Activated CD8-positive, alpha-beta memory T cell treated with anti-CD3 and anti-CD28 coated beads for 1 hour (primary cell): ENCODE data around the gene FBXO34.
"Not testable (repeated sequence)": the region's sequence is repeated elsewhere in the genome, so short reads cannot be mapped to it uniquely, and the experiment has no call there.

Experiments used
- DNase-seq, 2 donors: peaks; one replicate each; pipeline ENCODE4 v3.0.0-alpha.2; 2020; ENCODE audit warnings: low read depth in 1 of 2; ENCODE audit errors: extremely low read depth in 1 of 2

The FBXO34 gene

GRCh38 chr14:55381040-55381439 is 109.8 kb downstream of the FBXO34 start:
- no peak for DNase-seq

GRCh38 chr14:55381561-55381960 is 110.3 kb downstream of the FBXO34 start:
- DNase-seq = no peak

GRCh38 chr14:55382483-55382882 is 111.3 kb downstream of the FBXO34 start:
- DNase-seq = no peak

- DNase-seq = not testable (repeated sequence)
These were observed 111.8 kb downstream of the FBXO34 start for GRCh38 chr14:55383056-55383466.

- DNase-seq = no peak
These were observed 112.4 kb downstream of the FBXO34 start for GRCh38 chr14:55383541-55384140.

GRCh38 chr14:55384536-55384935 is 113.3 kb downstream of the FBXO34 start:
- no peak for DNase-seq

GRCh38 chr14:55386037-55386808 is 115.0 kb downstream of the FBXO34 start:
- no peak for DNase-seq

- DNase-seq = no peak
These were observed 115.9 kb downstream of the FBXO34 start for GRCh38 chr14:55387121-55387520.

GRCh38 chr14:55388160-55388559 is 116.9 kb downstream of the FBXO34 start:
- DNase-seq = no peak

GRCh38 chr14:55389330-55389729 is 118.1 kb downstream of the FBXO34 start:
- DNase-seq = no peak

GRCh38 chr14:55398679-55399078 is 127.5 kb downstream of the FBXO34 start:
- no peak for DNase-seq

- no peak for DNase-seq
These were observed 128.0 kb downstream of the FBXO34 start for GRCh38 chr14:55399183-55399582.

- no peak for DNase-seq
These were observed 128.6 kb downstream of the FBXO34 start for GRCh38 chr14:55399852-55400251.

GRCh38 chr14:55401751-55402150 is 130.5 kb downstream of the FBXO34 start:
- DNase-seq = no peak
